Measurements from ENCODE around the gene TMEM117.
A peak's percentile ranks its signal among the peaks of the same experiment; 100 is the strongest.

Gene TMEM117

GRCh38 chr12:43806737-43807072 lies 29.2 kb upstream of the TMEM117 start (continued):
- TF ChIP-seq PRDM10 (tag by site-specific recombination; IDR thresholded peaks at IDR 0.05): peak; percentile 88
- no peak for TF ChIP-seq ZNF791 (tag by site-specific recombination; IDR thresholded peaks at IDR 0.05)
- TF ChIP-seq ZBTB1 (tag by site-specific recombination; IDR thresholded peaks at IDR 0.05): no peak
- TF ChIP-seq ZNF76 (tag by site-specific recombination; IDR thresholded peaks at IDR 0.05; ENCODE audit: borderline replicate concordance, low read depth): no peak
- no peak for TF ChIP-seq ZNF121 (tag by site-specific recombination; IDR thresholded peaks at IDR 0.05)
- TF ChIP-seq HOXA7 (CRISPR knock-in tag; IDR thresholded peaks at IDR 0.05; ENCODE audit: borderline replicate concordance): no peak
- no peak for TF ChIP-seq KLF17 (tag by site-specific recombination; IDR thresholded peaks at IDR 0.05)
- no peak for TF ChIP-seq ZIC2 (tag by site-specific recombination; IDR thresholded peaks at IDR 0.05)
- TF ChIP-seq ZBTB17 (tag by site-specific recombination; IDR thresholded peaks at IDR 0.05): peak; percentile 91

- Histone ChIP-seq H3K9me3 (ENCODE audit: control insufficient read depth, insufficient read depth, low read depth, low read length) (no peaks in the 10 kb centered on the region), H3K27ac (ENCODE audit: extremely low read depth, low read depth, low read length) (no peak overlapping the region), H3K4me3 (ENCODE audit: low read depth, low read length) (no peak overlapping the region), H3K36me3 (ENCODE audit: control insufficient read depth in 2 of 2, insufficient read depth in 1 of 2, low read length in 2 of 2) (peaks cover 6 to 14% of the 10 kb centered on the region in 2 experiments; a peak in 2 of 3 replicates), H3K4me1 (ENCODE audit: control insufficient read depth, insufficient read depth, low read length) (peaks cover 4% of the 10 kb centered on the region)
- TF ChIP-seq PATZ1 (tag by site-specific recombination; IDR thresholded peaks at IDR 0.05) (no peak), ZIC2 (tag by site-specific recombination; IDR thresholded peaks at IDR 0.05) (no peak), OVOL3 (tag by site-specific recombination; IDR thresholded peaks at IDR 0.05) (no peak), AEBP2 (tag by site-specific recombination; IDR thresholded peaks at IDR 0.05; ENCODE audit: borderline replicate concordance) (no peak), ZNF19 (tag by site-specific recombination; IDR thresholded peaks at IDR 0.05; ENCODE audit: low read depth) (no peak), ZNF768 (tag by site-specific recombination; IDR thresholded peaks at IDR 0.05) (no peak), ZNF521 (tag by site-specific recombination; IDR thresholded peaks at IDR 0.05) (no peak)
- CTCF ChIA-PET: interaction anchor here (0.8 to 1.7 kb wide), 3 partner anchors 11 to 76 kb away, joined by 3 to 7 read pairs (median 4); no protein-coding TSS in a partner anchor
- POLR2A ChIA-PET: interaction anchor here (2.7 kb wide), 1 partner anchor 27 kb away, joined by 19 read pairs; the partner anchor contains the start of gene TMEM117
Measured at GRCh38 chr12:43807386-43807785, 28.5 kb upstream of the TMEM117 start.

- no peaks in the 10 kb centered on the region for H3K36me3 ChIP-seq (ENCODE audit: control insufficient read depth in 2 of 2, insufficient read depth in 1 of 2, low read length in 2 of 2)
- H3K4me1 ChIP-seq (ENCODE audit: control insufficient read depth, insufficient read depth, low read length): peaks cover 2% of the 10 kb centered on the region; the same call in 1 of the 2 replicates
- POLR2A ChIA-PET: no interaction called here
- H3K27ac ChIP-seq (ENCODE audit: extremely low read depth, low read depth, low read length): no peak overlapping the region
- H3K9me3 ChIP-seq (ENCODE audit: control insufficient read depth, insufficient read depth, low read depth, low read length): no peaks in the 10 kb centered on the region
- CTCF ChIA-PET: no interaction called here
- no peak overlapping the region for H3K4me3 ChIP-seq (ENCODE audit: low read depth, low read length)
- TF ChIP-seq ATF2 (tag by site-specific recombination; IDR thresholded peaks at IDR 0.05; ENCODE audit: low read depth) (0 out of 2 replicates have a peak, but pooled peaks have one; percentile 26), ZNF571 (tag by site-specific recombination; IDR thresholded peaks at IDR 0.05) (no peak)
Measured at GRCh38 chr12:43812057-43812456, 23.8 kb upstream of the TMEM117 start.
